GM23248 (cell line): Measurements from ENCODE around the gene RTN4IP1. TPM values are rescaled to one million over a fixed set of nuclear protein-coding genes. Genes with fewer than 3 reads are reported as not detected.

Source experiments
- DNase-seq: peaks from one replicate; pipeline ENCODE4 v3.0.0-alpha.2; 2015
- H2AFZ ChIP-seq: fragments of 200-600 bp; sonication (generic); 2 replicates; pipeline ENCODE4 v1.6.1; 2016; ENCODE audit warnings: antibody characterized with exemption
- H3F3A ChIP-seq: fragments of 200-600 bp; sonication (generic); 2 replicates; pipeline ENCODE4 v1.6.1; 2016; ENCODE audit warnings: mild to moderate bottlenecking, antibody characterized with exemption, mixed run types; ENCODE audit not compliant: insufficient read depth
- H3K27ac ChIP-seq: fragments of 200-600 bp; sonication (generic); 2 replicates; pipeline ENCODE4 v1.5.1; 2016; ENCODE audit warnings: mild to moderate bottlenecking
- H3K27me3 ChIP-seq: fragments of 200-600 bp; sonication (generic); replicated peaks from 2 replicates; pipeline ENCODE4 v1.6.1; 2016; ENCODE audit warnings: mild to moderate bottlenecking; ENCODE audit not compliant: insufficient read depth
- H3K36me3 ChIP-seq: fragments of 200-600 bp; sonication (generic); 2 replicates; pipeline ENCODE4 v1.6.1; 2016; ENCODE audit warnings: low read depth, mild to moderate bottlenecking
- H3K4me1 ChIP-seq: fragments of 200-600 bp; sonication (generic); 2 replicates; pipeline ENCODE4 v1.6.1; 2016; ENCODE audit warnings: mild to moderate bottlenecking; ENCODE audit not compliant: insufficient read depth
- H3K4me2 ChIP-seq: fragments of 200-600 bp; sonication (generic); one replicate; pipeline ENCODE4 v1.6.1; 2016; ENCODE audit warnings: mild to moderate bottlenecking; ENCODE audit not compliant: unreplicated experiment
- H3K4me3 ChIP-seq: fragments of 200-600 bp; sonication (generic); 2 replicates; pipeline ENCODE4 v1.5.1; 2016; ENCODE audit warnings: mild to moderate bottlenecking
- H3K79me2 ChIP-seq: fragments of 200-600 bp; sonication (generic); 2 replicates; pipeline ENCODE4 v1.6.1; 2016; ENCODE audit warnings: mild to moderate bottlenecking; ENCODE audit not compliant: insufficient read depth
- H3K9ac ChIP-seq: fragments of 200-600 bp; sonication (generic); 2 replicates; pipeline ENCODE4 v1.6.1; 2016; ENCODE audit warnings: mild to moderate bottlenecking
- H3K9me2 ChIP-seq: fragments of 200-600 bp; sonication (generic); 2 replicates; pipeline ENCODE4 v1.6.1; 2016; ENCODE audit warnings: mixed run types, mild to moderate bottlenecking, moderate library complexity; ENCODE audit not compliant: insufficient read depth
- H3K9me3 ChIP-seq: fragments of 200-600 bp; sonication (generic); one replicate; pipeline ENCODE4 v1.6.1; 2017; ENCODE audit warnings: low read depth
- H4K20me1 ChIP-seq: fragments of 200-600 bp; sonication (generic); 2 replicates; pipeline ENCODE4 v1.6.0; 2016; ENCODE audit not compliant: insufficient read depth
- EZH2 ChIP-seq: fragments of 200-600 bp; sonication (generic); IDR thresholded peaks from 2 replicates; pipeline ENCODE4 v1.6.1; 2018; ENCODE audit warnings: antibody characterized with exemption, mild to moderate bottlenecking; ENCODE audit not compliant: insufficient read depth, poor library complexity, severe bottlenecking
- EZH2phosphoT487 ChIP-seq: fragments of 200-600 bp; sonication (generic); IDR thresholded peaks from 2 replicates; pipeline ENCODE4 v1.6.1; 2018; ENCODE audit warnings: antibody characterized with exemption, moderate library complexity, mild to moderate bottlenecking, low read depth; ENCODE audit not compliant: insufficient read depth
- WGBS, 2 experiments: methylation state at CpG; one replicate each; pipeline ENCODE4 v1.1.6; 2015 to 2017; ENCODE audit warnings: low lambda C conversion rate in 2 of 2, low coverage in 1 of 2; ENCODE audit errors: missing lambda C conversion rate in 2 of 2; 5-methylcytosine and 5-hydroxymethylcytosine counted together
- in situ Hi-C: fragments of 300-500 bp; cut with MboI; formaldehyde crosslinking; loops from 2 replicates; pipeline ENCODE4 v1.15.0; 2020
- polyA plus RNA-seq: library from polyadenylated mRNA; unstranded; fragments of >200 nt; fragmentation: Nextera tagmentation; extraction: Ambion mirVana; gene quantifications from 2 replicates; pipeline ENCODE4 v1.2.1, GENCODE V29; 2016
- total RNA-seq: library from RNA; depleted of rRNA; stranded (reverse); fragments of >200 nt; shearing (Covaris generic); gene quantifications from 2 replicates; pipeline ENCODE4 v1.2.3, GENCODE V29; 2014

The RTN4IP1 gene
- total and polyA plus RNA-seq, 2 experiments from 2014 or later = 5.3 to 8.0 TPM

DNA sequence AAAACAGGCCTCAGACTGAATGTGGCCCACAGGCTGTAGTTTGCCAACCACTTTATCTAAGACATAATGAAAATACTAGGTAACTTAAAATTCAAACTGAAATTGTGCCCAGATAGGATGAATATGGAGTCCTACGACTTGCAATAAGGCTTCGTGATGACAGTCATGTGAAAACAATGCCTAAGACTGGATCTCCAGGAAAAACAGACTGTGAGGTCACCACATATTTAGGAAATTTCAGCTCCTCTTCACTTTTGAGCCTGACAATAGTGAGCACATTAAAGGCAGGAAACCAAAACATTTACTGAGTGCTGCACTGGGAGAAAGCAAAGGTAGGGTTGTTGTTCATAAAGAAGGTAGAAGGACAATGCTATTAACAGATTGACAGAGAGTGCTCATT, 50.0 kb downstream of the RTN4IP1 start:
- Histone ChIP-seq H3K9me3 (no peaks in the 10 kb centered on the region), H3K27me3 (no peaks in the 10 kb centered on the region), H4K20me1 (no peaks in the 10 kb centered on the region), H3K9me2 (no peaks in the 10 kb centered on the region), H3K4me1 (peaks cover 14% of the 10 kb centered on the region; the same call in 1 of the 2 replicates), H3K4me2 (no peak overlapping the region), H3K79me2 (no peaks in the 10 kb centered on the region), H3K4me3 (no peak overlapping the region), H3K27ac (no peak overlapping the region), H3F3A (peaks cover 4% of the 10 kb centered on the region), H2AFZ (0 out of 2 replicates have a peak overlapping the region, but pooled peaks have one; percentile 5), H3K36me3 (no peaks in the 10 kb centered on the region), H3K9ac (no peak overlapping the region)
- in situ Hi-C loops = no loop called here
- TF ChIP-seq EZH2phosphoT487 (no peak), EZH2 (no peak)
- DNase-seq = peak; percentile 53
- WGBS, 2 experiments = 71 to 77% methylated on average over 2 of the region's 2 CpGs

DNA sequence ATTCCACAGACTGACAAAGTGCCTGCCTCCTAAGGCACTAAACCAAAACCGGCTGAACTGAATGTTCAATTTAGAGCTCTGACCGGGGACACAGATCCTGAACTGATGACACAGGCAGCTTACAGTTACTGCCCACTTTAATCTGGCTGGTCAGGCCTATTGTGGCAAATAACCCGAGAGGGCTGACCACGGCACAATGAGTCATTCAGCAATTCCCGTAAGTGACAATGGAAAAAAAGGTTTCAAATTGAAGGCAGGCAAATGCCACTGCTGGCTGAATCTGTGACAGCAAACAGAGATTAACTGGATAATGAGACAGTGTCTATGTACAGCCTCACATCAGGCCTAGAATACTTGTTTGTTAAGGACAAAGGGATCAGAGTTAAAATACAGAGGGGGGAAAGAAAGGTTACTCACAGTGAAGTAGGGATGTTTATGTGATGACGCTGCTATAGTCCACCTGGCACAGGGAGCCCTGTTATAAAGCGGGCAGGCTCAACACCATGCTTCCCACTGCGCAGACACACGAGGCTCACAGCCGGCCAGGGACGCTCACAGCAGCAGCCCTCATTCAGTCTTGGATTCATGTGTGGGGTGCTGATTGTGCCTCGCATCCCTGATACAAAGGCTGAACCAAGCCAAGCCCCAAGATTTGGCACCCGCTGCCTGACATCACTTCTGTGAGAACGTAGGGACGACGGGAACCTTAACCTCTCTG, 54.4 kb downstream of the RTN4IP1 start:
- Histone ChIP-seq H3K27me3 (no peaks in the 10 kb centered on the region), H3K27ac (peak overlapping the region; percentile 52), H3K4me2 (peak overlapping the region; percentile 45), H3K79me2 (no peaks in the 10 kb centered on the region), H3K9ac (peak overlapping the region; percentile 14), H3K4me3 (no peak overlapping the region), H3K4me1 (peaks cover 18% of the 10 kb centered on the region; the same call in 1 of the 2 replicates), H3K9me2 (no peaks in the 10 kb centered on the region), H3K36me3 (no peaks in the 10 kb centered on the region), H4K20me1 (no peaks in the 10 kb centered on the region), H3F3A (peaks cover 10% of the 10 kb centered on the region), H3K9me3 (no peaks in the 10 kb centered on the region), H2AFZ (peak overlapping the region; percentile 14; the same call in 1 of the 2 replicates)
- TF ChIP-seq EZH2phosphoT487 (no peak), EZH2 (no peak)
- in situ Hi-C loops = no loop called here
- peak; percentile 90 for DNase-seq
- WGBS, 2 experiments = 51 to 54% methylated on average over 16 of the region's 16 CpGs

DNA sequence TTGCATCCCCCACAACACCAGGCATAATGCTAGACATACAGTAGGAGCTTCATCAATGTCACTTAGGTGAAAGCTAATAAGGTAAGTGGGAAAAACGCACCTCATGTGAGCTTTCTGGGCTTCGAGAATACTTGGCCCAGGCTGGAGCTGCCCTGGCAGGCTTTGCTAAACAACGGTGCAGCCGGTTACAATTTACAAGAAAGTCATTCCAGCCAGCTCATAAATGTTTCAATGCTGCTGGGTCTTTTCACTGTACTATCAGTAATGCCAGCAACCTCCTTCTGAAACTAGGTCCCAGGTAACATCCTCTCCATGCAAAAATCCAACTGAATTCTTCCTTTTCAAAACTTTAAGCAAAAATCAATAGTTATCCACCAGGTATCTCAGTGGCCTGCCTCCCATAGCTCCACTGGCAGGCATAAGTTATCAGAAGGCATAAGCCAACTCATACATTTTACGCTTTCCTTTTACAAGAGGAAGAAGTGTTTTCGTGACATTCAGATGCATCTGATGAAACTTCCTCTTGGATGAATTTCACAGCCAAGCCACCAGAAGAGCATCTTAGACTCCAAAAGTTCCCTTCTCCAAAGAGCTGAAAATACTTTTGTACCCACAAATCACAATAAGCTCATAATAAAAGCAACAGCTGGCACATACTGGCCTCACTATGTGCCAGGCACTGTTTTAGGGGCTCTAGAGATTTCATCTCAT, 56.3 kb downstream of the RTN4IP1 start:
- 56 to 57% methylated on average over 6 of the region's 6 CpGs for WGBS, 2 experiments
- H3K9me3 ChIP-seq = no peaks in the 10 kb centered on the region
- H3K4me3 ChIP-seq = no peak overlapping the region
- no peaks in the 10 kb centered on the region for H3K27me3 ChIP-seq
- peaks cover 14% of the 10 kb centered on the region for H3F3A ChIP-seq
- H2AFZ ChIP-seq = no peak overlapping the region
- in situ Hi-C loops = no loop called here
- TF ChIP-seq EZH2phosphoT487 (no peak), EZH2 (no peak)
- H3K4me2 ChIP-seq = no peak overlapping the region
- no peak overlapping the region for H3K27ac ChIP-seq
- no peaks in the 10 kb centered on the region for H3K79me2 ChIP-seq
- H3K36me3 ChIP-seq = no peaks in the 10 kb centered on the region
- H3K9ac ChIP-seq = no peak overlapping the region
- no peaks in the 10 kb centered on the region for H3K9me2 ChIP-seq
- no peak for DNase-seq
- H4K20me1 ChIP-seq = no peaks in the 10 kb centered on the region
- peaks cover 32% of the 10 kb centered on the region for H3K4me1 ChIP-seq

DNA sequence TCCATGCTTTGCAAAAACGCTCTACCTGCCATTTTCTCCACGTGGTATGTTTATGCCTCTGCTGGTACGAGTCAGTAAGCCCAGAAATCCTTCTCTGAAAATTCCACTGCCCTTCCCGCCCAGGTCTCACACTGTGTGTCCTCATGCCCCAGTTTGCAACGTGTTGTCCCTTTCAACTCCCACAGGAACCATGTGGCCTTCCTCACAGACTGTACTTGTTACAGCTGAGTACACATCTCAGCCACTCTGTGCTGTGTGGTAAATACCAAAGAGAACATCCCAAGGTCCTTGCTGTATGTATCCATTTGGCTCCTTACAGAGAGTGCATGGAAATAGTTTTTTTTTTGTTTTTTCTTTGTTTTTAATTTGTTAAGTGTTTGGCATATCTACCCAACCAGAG, 56.9 kb downstream of the RTN4IP1 start:
- in situ Hi-C loops = no loop called here
- peaks cover 14% of the 10 kb centered on the region for H3F3A ChIP-seq
- H3K4me2 ChIP-seq = no peak overlapping the region
- H4K20me1 ChIP-seq = no peaks in the 10 kb centered on the region
- no peaks in the 10 kb centered on the region for H3K27me3 ChIP-seq
- H3K4me1 ChIP-seq = peaks cover 32% of the 10 kb centered on the region
- TF ChIP-seq EZH2 (no peak), EZH2phosphoT487 (no peak)
- no peaks in the 10 kb centered on the region for H3K9me2 ChIP-seq
- H3K36me3 ChIP-seq = no peaks in the 10 kb centered on the region
- H3K4me3 ChIP-seq = no peak overlapping the region
- no peak overlapping the region for H2AFZ ChIP-seq
- no peak overlapping the region for H3K27ac ChIP-seq
- DNase-seq = no peak
- no peaks in the 10 kb centered on the region for H3K79me2 ChIP-seq
- no peaks in the 10 kb centered on the region for H3K9me3 ChIP-seq
- no peak overlapping the region for H3K9ac ChIP-seq
- 69% methylated on average over 5 of the region's 5 CpGs for WGBS, 2 experiments
